PFSK-1 (cell line): ENCODE measurements around the gene AHR.

Source experiments
- FOXP2 ChIP-seq: optimal IDR thresholded peaks from 2 replicates; pipeline ENCODE3; 2011; ENCODE audit warnings: borderline replicate concordance, control low read depth, inconsistent platforms; ENCODE audit not compliant: insufficient read depth; ENCODE audit errors: extremely low read length, extremely low read depth
- POLR2AphosphoS5 ChIP-seq: IDR thresholded peaks from 2 replicates; pipeline ENCODE4 v1.6.1; 2012; ENCODE audit warnings: low read depth, mild to moderate bottlenecking, control low read depth, low read length, moderate library complexity
- SIN3A ChIP-seq: IDR thresholded peaks from 2 replicates; pipeline ENCODE4 v1.6.1; 2012; ENCODE audit warnings: mild to moderate bottlenecking, low read length, moderate library complexity, borderline replicate concordance; ENCODE audit not compliant: insufficient read depth
- TAF1 ChIP-seq: IDR thresholded peaks from 2 replicates; pipeline ENCODE4 v1.6.1; 2012; ENCODE audit warnings: low read length, control low read depth, borderline replicate concordance; ENCODE audit not compliant: insufficient read depth
- TF ChIP-seq, protein P1 (sequence below), 2 experiments: IDR thresholded peaks; 2 replicates each; pipeline versions ENCODE4 v1.6.1 to v1.8.0; 2011 to 2012; ENCODE audit warnings: low read depth in 2 of 2, low read length in 2 of 2, control low read depth in 1 of 2, inconsistent platforms in 1 of 2, mild to moderate bottlenecking in 1 of 2, moderate library complexity in 1 of 2; ENCODE audit not compliant: insufficient read depth in 1 of 2

Gene AHR

DNA sequence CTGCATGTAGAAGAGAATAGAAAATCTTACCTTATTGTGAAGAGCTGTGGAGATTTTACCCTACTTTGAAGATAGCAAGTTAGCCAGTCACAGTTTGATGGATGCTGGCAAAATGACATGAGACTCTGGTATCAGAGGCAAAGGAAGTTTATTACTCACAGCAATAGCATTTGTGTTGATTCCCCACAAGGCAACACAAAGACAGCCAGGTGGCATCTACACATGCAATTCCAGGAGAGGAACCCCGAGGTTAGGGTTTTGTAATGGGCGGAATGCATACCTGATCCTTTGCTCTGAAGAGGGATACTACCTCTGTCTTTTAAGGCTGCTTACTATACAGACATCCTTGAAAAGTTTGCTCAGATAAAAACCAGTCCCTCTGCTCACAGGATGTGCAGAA, 59.5 kb downstream of the AHR start:
- no peak for TF ChIP-seq POLR2AphosphoS5
- TF ChIP-seq, protein P1, sequence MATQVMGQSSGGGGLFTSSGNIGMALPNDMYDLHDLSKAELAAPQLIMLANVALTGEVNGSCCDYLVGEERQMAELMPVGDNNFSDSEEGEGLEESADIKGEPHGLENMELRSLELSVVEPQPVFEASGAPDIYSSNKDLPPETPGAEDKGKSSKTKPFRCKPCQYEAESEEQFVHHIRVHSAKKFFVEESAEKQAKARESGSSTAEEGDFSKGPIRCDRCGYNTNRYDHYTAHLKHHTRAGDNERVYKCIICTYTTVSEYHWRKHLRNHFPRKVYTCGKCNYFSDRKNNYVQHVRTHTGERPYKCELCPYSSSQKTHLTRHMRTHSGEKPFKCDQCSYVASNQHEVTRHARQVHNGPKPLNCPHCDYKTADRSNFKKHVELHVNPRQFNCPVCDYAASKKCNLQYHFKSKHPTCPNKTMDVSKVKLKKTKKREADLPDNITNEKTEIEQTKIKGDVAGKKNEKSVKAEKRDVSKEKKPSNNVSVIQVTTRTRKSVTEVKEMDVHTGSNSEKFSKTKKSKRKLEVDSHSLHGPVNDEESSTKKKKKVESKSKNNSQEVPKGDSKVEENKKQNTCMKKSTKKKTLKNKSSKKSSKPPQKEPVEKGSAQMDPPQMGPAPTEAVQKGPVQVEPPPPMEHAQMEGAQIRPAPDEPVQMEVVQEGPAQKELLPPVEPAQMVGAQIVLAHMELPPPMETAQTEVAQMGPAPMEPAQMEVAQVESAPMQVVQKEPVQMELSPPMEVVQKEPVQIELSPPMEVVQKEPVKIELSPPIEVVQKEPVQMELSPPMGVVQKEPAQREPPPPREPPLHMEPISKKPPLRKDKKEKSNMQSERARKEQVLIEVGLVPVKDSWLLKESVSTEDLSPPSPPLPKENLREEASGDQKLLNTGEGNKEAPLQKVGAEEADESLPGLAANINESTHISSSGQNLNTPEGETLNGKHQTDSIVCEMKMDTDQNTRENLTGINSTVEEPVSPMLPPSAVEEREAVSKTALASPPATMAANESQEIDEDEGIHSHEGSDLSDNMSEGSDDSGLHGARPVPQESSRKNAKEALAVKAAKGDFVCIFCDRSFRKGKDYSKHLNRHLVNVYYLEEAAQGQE (IDR thresholded peaks at IDR 0.05; ENCODE audit: insufficient read depth in 1 of 2, low read depth in 2 of 2, low read length in 2 of 2), result no peak
- TF ChIP-seq FOXP2, result no peak
- no peak for TF ChIP-seq SIN3A
- TF ChIP-seq TAF1, result no peak

DNA sequence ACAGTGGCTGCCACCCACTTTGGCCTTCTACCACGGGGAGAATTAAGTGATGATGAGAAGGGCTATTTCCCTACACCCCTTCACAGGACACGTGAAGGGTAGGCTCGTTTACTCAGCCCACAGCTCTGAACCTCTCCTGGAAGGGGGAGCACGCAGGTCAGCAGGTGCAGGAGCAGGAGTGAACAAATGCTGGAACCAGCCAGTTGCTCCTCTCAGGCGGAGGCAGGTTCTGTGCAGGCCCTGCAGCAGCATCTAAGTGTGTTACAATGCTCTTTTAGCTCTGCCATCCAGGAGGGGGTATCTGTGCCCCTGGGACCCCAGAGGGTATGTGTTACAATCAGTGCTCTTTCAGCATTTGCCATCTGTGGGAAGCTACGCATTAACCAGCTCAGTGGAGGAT, 61.2 kb downstream of the AHR start:
- TF ChIP-seq POLR2AphosphoS5 (no peak), FOXP2 (no peak), SIN3A (no peak), TAF1 (no peak)
- TF ChIP-seq, protein P1 (IDR thresholded peaks at IDR 0.05; ENCODE audit: insufficient read depth in 1 of 2, low read depth in 2 of 2, low read length in 2 of 2), result no peak

DNA sequence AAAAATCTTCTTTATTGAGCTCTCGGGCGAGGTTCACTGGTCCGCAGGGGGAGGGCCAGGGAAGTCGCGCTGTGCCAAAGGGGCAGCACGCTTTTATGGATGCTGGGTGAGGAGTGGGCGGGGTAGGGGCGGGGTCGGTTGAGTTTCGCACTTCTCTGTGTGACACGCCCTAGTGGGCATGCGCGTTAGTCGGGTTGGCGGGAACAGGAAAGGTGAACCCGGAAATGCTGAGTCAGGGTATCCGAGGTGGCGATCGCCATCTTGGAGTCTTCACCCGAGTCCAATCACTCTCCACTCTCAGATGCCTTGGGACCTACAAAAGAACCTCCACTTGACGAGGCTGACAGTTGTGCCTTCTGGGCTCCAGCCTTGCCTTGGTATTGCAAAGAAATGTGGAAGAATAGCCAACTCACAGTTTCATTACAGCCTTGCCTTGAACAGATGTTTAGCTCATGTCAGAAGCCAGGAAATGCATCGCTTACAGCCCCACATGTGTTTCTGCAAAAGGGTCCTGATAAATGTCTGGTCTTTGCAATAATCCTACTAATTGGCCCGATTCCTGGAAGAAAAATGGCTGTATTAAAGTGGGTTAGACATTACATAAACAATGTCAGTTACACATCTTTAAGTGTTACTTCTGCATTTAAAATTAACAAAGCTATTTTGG, 64.1 kb downstream of the AHR start:
- TF ChIP-seq POLR2AphosphoS5, result no peak
- TF ChIP-seq SIN3A, result no peak
- TF ChIP-seq, protein P1 (IDR thresholded peaks at IDR 0.05; ENCODE audit: insufficient read depth in 1 of 2, low read depth in 2 of 2, low read length in 2 of 2), result no peak
- no peak for TF ChIP-seq TAF1
- no peak for TF ChIP-seq FOXP2

DNA sequence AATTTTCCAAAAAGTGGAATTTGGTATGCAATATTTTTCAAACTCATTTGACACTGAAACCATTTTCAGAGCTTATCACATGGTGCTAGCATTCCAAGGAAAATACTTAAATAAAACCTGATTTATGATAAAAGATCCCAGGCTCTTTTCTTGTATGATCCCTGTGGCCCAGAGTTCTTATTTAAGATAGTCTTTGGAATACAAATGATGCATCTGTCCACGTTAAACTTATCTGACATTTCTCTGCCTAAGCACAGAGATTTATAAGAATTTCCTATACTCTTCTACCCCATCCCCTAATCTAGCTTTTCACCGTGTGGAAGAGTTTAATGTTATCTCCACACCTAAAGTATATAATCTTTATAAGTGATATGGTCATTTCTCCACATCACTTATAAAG, 66.2 kb downstream of the AHR start:
- TF ChIP-seq SIN3A (no peak), FOXP2 (no peak), TAF1 (no peak), POLR2AphosphoS5 (no peak)
- TF ChIP-seq, protein P1 (IDR thresholded peaks at IDR 0.05; ENCODE audit: insufficient read depth in 1 of 2, low read depth in 2 of 2, low read length in 2 of 2), result no peak
